Neural cell (in vitro differentiated cells): Measurements from ENCODE around the gene CDK5RAP2. TPM values are rescaled to one million over a fixed set of nuclear protein-coding genes. Genes with fewer than 3 reads are reported as not detected.

Experiments used
- H2AFZ ChIP-seq: fragments of 200-600, 300-800 bp; sonication (generic), shearing (Covaris generic); 2 replicates; pipeline ENCODE4 v1.6.0; 2014; ENCODE audit warnings: low read depth, mild to moderate bottlenecking, antibody characterized with exemption, low read length, moderate library complexity
- H3F3A ChIP-seq: fragments of 200-600 bp; shearing (Covaris generic); 2 replicates; pipeline ENCODE4 v1.6.1; 2016; ENCODE audit warnings: mild to moderate bottlenecking, moderate library complexity, mixed read lengths, antibody characterized with exemption, low read length; ENCODE audit not compliant: insufficient read depth, poor library complexity, severe bottlenecking
- H3K27ac ChIP-seq: fragments of 200-600, 300-800 bp; sonication (generic), shearing (Covaris generic); 2 replicates; pipeline ENCODE4 v1.5.1; 2014; ENCODE audit warnings: mild to moderate bottlenecking, low read length, moderate library complexity
- H3K27me3 ChIP-seq: fragments of 300-800, 200-600 bp; sonication (generic), shearing (Covaris generic); 2 replicates; pipeline ENCODE4 v1.6.0; 2014; ENCODE audit warnings: mild to moderate bottlenecking, low read depth, low read length, moderate library complexity; ENCODE audit not compliant: insufficient read depth
- H3K36me3 ChIP-seq: fragments of 300-800, 200-600 bp; sonication (generic), shearing (Covaris generic); 2 replicates; pipeline ENCODE4 v1.5.1; 2014; ENCODE audit warnings: mild to moderate bottlenecking, antibody characterized with exemption, low read length, moderate library complexity; ENCODE audit not compliant: insufficient read depth
- H3K4me2 ChIP-seq: fragments of 300-800, 200-600 bp; sonication (generic), shearing (Covaris generic); 2 replicates; pipeline ENCODE4 v1.6.0; 2014; ENCODE audit warnings: mild to moderate bottlenecking, low read length
- H3K4me3 ChIP-seq: fragments of 300-800, 200-600 bp; sonication (generic), shearing (Covaris generic); 2 replicates; pipeline ENCODE4 v1.5.1; 2014; ENCODE audit warnings: mild to moderate bottlenecking, low read length, moderate library complexity
- H3K79me2 ChIP-seq: fragments of 200-600 bp; shearing (Covaris generic); replicated peaks from 2 replicates; pipeline ENCODE4 v1.6.0; 2014; ENCODE audit warnings: mild to moderate bottlenecking, low read length, moderate library complexity; ENCODE audit not compliant: insufficient read depth
- H3K9ac ChIP-seq: fragments of 300-800, 200-600 bp; sonication (generic), shearing (Covaris generic); 2 replicates; pipeline ENCODE4 v1.6.1; 2016; ENCODE audit warnings: mild to moderate bottlenecking, low read length, mixed read lengths
- H3K9me2 ChIP-seq: fragments of 200-600 bp; shearing (Covaris generic); 2 replicates; pipeline ENCODE4 v1.6.1; 2016; ENCODE audit warnings: mild to moderate bottlenecking, low read length, mixed read lengths; ENCODE audit not compliant: insufficient read depth
- H3K9me3 ChIP-seq: fragments of 200-600, 300-800 bp; sonication (generic), shearing (Covaris generic); 2 replicates; pipeline ENCODE4 v1.6.1; 2016; ENCODE audit warnings: mild to moderate bottlenecking, mixed run types, low read length, moderate library complexity, mixed read lengths
- H4K20me1 ChIP-seq: fragments of 200-600 bp; shearing (Covaris generic); 2 replicates; pipeline ENCODE4 v1.6.1; 2016; ENCODE audit warnings: mild to moderate bottlenecking, mixed run types; ENCODE audit not compliant: insufficient read depth
- CTCF ChIP-seq: fragments of 450-650 bp; IDR thresholded peaks from 2 replicates; pipeline ENCODE4 v1.5.1; 2014; ENCODE audit warnings: antibody characterized with exemption, mild to moderate bottlenecking, moderate library complexity; ENCODE audit not compliant: poor library complexity, severe bottlenecking
- EP300 ChIP-seq: fragments of 450-650 bp; conservative IDR thresholded peaks from 2 replicates; pipeline ENCODE4 v1.6.1; 2014; ENCODE audit warnings: antibody characterized with exemption, mild to moderate bottlenecking, moderate library complexity; ENCODE audit not compliant: poor library complexity, severe bottlenecking
- EZH2 ChIP-seq: fragments of 200-600, 300-800 bp; shearing (Covaris generic), sonication (generic); IDR thresholded peaks from 2 replicates; pipeline ENCODE4 v1.6.1; 2014; ENCODE audit warnings: antibody characterized with exemption, low read length, borderline replicate concordance, mild to moderate bottlenecking; ENCODE audit not compliant: insufficient read depth, poor library complexity, severe bottlenecking
- MXI1 ChIP-seq: fragments of 450-650 bp; conservative IDR thresholded peaks from 2 replicates; pipeline ENCODE4 v1.6.1; 2014; ENCODE audit warnings: antibody characterized with exemption, mild to moderate bottlenecking; ENCODE audit not compliant: poor library complexity, severe bottlenecking
- POLR2AphosphoS5 ChIP-seq: IDR thresholded peaks from 2 replicates; pipeline ENCODE4 v1.6.1; 2012
- RAD21 ChIP-seq: fragments of 450-650 bp; conservative IDR thresholded peaks from 2 replicates; pipeline ENCODE4 v1.6.1; 2014; ENCODE audit warnings: antibody characterized with exemption, mild to moderate bottlenecking, moderate library complexity
- REST ChIP-seq: IDR thresholded peaks from 2 replicates; pipeline ENCODE4 v1.6.1; 2012; ENCODE audit warnings: borderline replicate concordance
- SMC3 ChIP-seq: fragments of 450-650 bp; conservative IDR thresholded peaks from 2 replicates; pipeline ENCODE4 v1.6.1; 2014; ENCODE audit warnings: antibody characterized with exemption, mild to moderate bottlenecking, moderate library complexity; ENCODE audit not compliant: poor library complexity
- TAF1 ChIP-seq: IDR thresholded peaks from 2 replicates; pipeline ENCODE4 v1.6.1; 2012; ENCODE audit warnings: low read depth
- polyA plus RNA-seq: library from polyadenylated mRNA; depleted of rRNA; stranded (reverse); fragments of >200 nt; gene quantifications from 2 replicates; pipeline ENCODE4 v1.2.3, GENCODE V29; 2014

Gene CDK5RAP2
- polyA plus RNA-seq, 1 donor from 2014 or later = 43.3 TPM

- H3K36me3 ChIP-seq = peaks cover 3% of the 10 kb centered on the region
Measured at GRCh38 chr9:120438836-120439546, 141.0 kb downstream of the CDK5RAP2 start.

GRCh38 chr9:120438111-120438510 lies 141.9 kb downstream of the CDK5RAP2 start:
- no peak overlapping the region for H3K4me2 ChIP-seq
- H3K27ac ChIP-seq = no peak overlapping the region
- H3K9me2 ChIP-seq = no peaks in the 10 kb centered on the region
- no peaks in the 10 kb centered on the region for H3K9me3 ChIP-seq
- H3F3A ChIP-seq = no peaks in the 10 kb centered on the region
- H3K9ac ChIP-seq = no peak overlapping the region
- no peaks in the 10 kb centered on the region for H3K27me3 ChIP-seq
- peaks cover 3% of the 10 kb centered on the region for H3K36me3 ChIP-seq
- TF ChIP-seq CTCF = no peak
- no peak overlapping the region for H3K4me3 ChIP-seq
- no peak overlapping the region for H2AFZ ChIP-seq
- no peaks in the 10 kb centered on the region for H4K20me1 ChIP-seq
- no peaks in the 10 kb centered on the region for H3K79me2 ChIP-seq

More at GRCh38 chr9:120438836-120439546, 141.0 kb downstream of the CDK5RAP2 start:
- Histone ChIP-seq H4K20me1 (no peaks in the 10 kb centered on the region), H3K9ac (no peak overlapping the region), H3K79me2 (no peaks in the 10 kb centered on the region), H3K9me2 (no peaks in the 10 kb centered on the region), H3F3A (no peaks in the 10 kb centered on the region), H3K4me2 (no peak overlapping the region), H3K27me3 (no peaks in the 10 kb centered on the region), H3K9me3 (no peaks in the 10 kb centered on the region), H3K27ac (no peak overlapping the region), H3K4me3 (no peak overlapping the region), H2AFZ (no peak overlapping the region)
- no peak for TF ChIP-seq EP300
- no peak for TF ChIP-seq TAF1
- no peak for TF ChIP-seq RAD21
- TF ChIP-seq POLR2AphosphoS5 = no peak
- TF ChIP-seq CTCF = no peak
- TF ChIP-seq SMC3 = no peak
- no peak for TF ChIP-seq MXI1
- TF ChIP-seq EZH2 = no peak
- TF ChIP-seq REST = no peak
